GM08714 (cell line): Measurements from ENCODE around the gene C10orf90.
"Not testable (repeated sequence)": the region's sequence is repeated elsewhere in the genome, so short reads cannot be mapped to it uniquely, and the experiment has no call there.

Experiments used
- H3K4me3 ChIP-seq: fragments of 200-500 bp; sonication (Bioruptor generic); 2 replicates; pipeline ENCODE4 v1.5.1; 2014; ENCODE audit warnings: mild to moderate bottlenecking, low read length, inconsistent platforms
- ZNF274 ChIP-seq: IDR thresholded peaks from 2 replicates; pipeline ENCODE4 v1.6.1; 2012; ENCODE audit warnings: mild to moderate bottlenecking, low read depth, low read length

The C10orf90 gene

GRCh38 chr10:126570621-126571602 is 99.6 kb downstream of the C10orf90 start:
- H3K4me3 ChIP-seq: no peak overlapping the region

GRCh38 chr10:126570245-126570570 is 100.3 kb downstream of the C10orf90 start:
- TF ChIP-seq ZNF274: no peak
- no peak overlapping the region for H3K4me3 ChIP-seq

More at GRCh38 chr10:126570621-126571602, 99.6 kb downstream of the C10orf90 start:
- no peak for TF ChIP-seq ZNF274

GRCh38 chr10:126569513-126570244 is 100.8 kb downstream of the C10orf90 start:
- no peak for TF ChIP-seq ZNF274
- no peak overlapping the region for H3K4me3 ChIP-seq

GRCh38 chr10:126568809-126569385 is 101.6 kb downstream of the C10orf90 start:
- no peak overlapping the region for H3K4me3 ChIP-seq
- TF ChIP-seq ZNF274: no peak

- TF ChIP-seq ZNF274: no peak
Observed at GRCh38 chr10:126565871-126566270, 104.6 kb downstream of the C10orf90 start.

GRCh38 chr10:126565441-126565840 is 105.1 kb downstream of the C10orf90 start:
- TF ChIP-seq ZNF274: no peak
- no peak overlapping the region for H3K4me3 ChIP-seq

More at GRCh38 chr10:126565871-126566270, 104.6 kb downstream of the C10orf90 start:
- no peak overlapping the region for H3K4me3 ChIP-seq

GRCh38 chr10:126564326-126564888 is 106.1 kb downstream of the C10orf90 start:
- no peak for TF ChIP-seq ZNF274
- no peak overlapping the region for H3K4me3 ChIP-seq

GRCh38 chr10:126563361-126563760 is 107.1 kb downstream of the C10orf90 start:
- no peak overlapping the region for H3K4me3 ChIP-seq
- no peak for TF ChIP-seq ZNF274

- no peak overlapping the region for H3K4me3 ChIP-seq
- TF ChIP-seq ZNF274: no peak
Observed at GRCh38 chr10:126561921-126562680, 108.4 kb downstream of the C10orf90 start.

- H3K4me3 ChIP-seq: no peak overlapping the region
- TF ChIP-seq ZNF274: no peak
Observed at GRCh38 chr10:126561294-126561920, 109.1 kb downstream of the C10orf90 start.

GRCh38 chr10:126558881-126559280 is 111.6 kb downstream of the C10orf90 start:
- H3K4me3 ChIP-seq: no peak overlapping the region
- TF ChIP-seq ZNF274: no peak

GRCh38 chr10:126551202-126551601 is 119.3 kb downstream of the C10orf90 start:
- TF ChIP-seq ZNF274: no peak
- H3K4me3 ChIP-seq: no peak overlapping the region

- H3K4me3 ChIP-seq: not testable (repeated sequence)
Observed at GRCh38 chr10:126550586-126550985, 119.9 kb downstream of the C10orf90 start.
